ENCODE data around the gene ANKDD1B. TPM values are rescaled to one million over a fixed set of nuclear protein-coding genes. Genes with fewer than 3 reads are reported as not detected.
"Not testable (repeated sequence)": the region's sequence is repeated elsewhere in the genome, so short reads cannot be mapped to it uniquely, and the experiment has no call there.

ANKDD1B gene
- total RNA-seq, 1 experiment from 2014 or later, result 0.84 TPM

DNA sequence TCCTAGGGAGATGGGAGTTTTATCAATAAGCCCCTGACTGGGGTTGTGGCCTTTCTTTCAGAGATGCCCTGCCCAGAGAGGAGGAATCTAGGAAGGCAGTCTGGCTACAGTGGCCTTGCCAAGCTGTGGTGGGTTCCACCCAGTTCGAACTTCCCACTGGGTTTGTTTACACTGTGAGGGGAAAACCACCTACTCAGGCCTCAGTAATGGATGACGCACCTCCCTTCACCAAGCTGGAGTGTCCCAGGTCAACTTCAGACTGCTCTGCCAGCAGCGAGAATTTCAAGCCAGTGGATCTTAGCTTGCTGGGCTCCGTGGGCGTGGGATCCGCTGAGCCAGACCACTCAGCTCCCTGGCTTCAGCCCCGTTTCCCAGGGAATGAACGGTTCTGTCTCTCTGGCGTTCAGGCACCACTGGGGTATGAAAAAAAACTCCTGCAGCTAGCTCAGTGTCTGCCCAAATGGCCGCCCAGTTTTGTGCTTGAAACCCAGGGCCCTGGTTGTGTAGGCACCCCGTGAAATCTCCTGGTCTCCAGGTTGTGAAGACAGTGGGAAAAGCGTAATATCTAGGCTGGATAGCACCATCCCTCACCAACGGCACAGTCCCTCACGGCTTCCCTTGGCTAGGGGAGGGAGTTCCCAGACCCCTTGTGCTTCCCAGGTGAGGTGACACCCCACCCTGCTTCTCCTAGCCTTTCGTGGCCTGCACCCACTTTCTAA lies 45.1 kb upstream of the ANKDD1B start:
- peak; percentile 54 for DNase-seq (ENCODE audit: low read depth, low spot score)
- BruUV-seq (replicated peaks); H3K9me2 ChIP-seq (ENCODE audit: insufficient read depth); H3K9me3 ChIP-seq (ENCODE audit: control insufficient read depth in 1 of 2, insufficient read depth in 1 of 2, low read depth in 1 of 2, low read length in 2 of 2); H4K20me1 ChIP-seq (ENCODE audit: insufficient read depth); H3K79me2 ChIP-seq (ENCODE audit: insufficient read depth, low read length); H3K27me3 ChIP-seq (ENCODE audit: insufficient read depth, low read length); POLR2A ChIA-PET; H2AFZ ChIP-seq (ENCODE audit: low read depth, low read length, poor library complexity, severe bottlenecking); RAD21 ChIA-PET (ENCODE audit: low non-redundant PET in 1 of 2, low total read pairs in 2 of 2, uncharacterized antibody in 2 of 2, unreplicated experiment in 2 of 2); CTCF ChIA-PET; H3K36me3 ChIP-seq (ENCODE audit: control insufficient read depth in 1 of 2, insufficient read depth in 2 of 2, low read length in 2 of 2): not testable (repeated sequence)
- peak overlapping the region; percentile 83 for H3K4me2 ChIP-seq (ENCODE audit: low read length)
- TF ChIP-seq JUND (IDR thresholded peaks at IDR 0.05), result peak; percentile 66
- TF ChIP-seq FOSL1 (IDR thresholded peaks at IDR 0.05; ENCODE audit: low read depth), result peak; percentile 65
- TF ChIP-seq SP1 (IDR thresholded peaks at IDR 0.05; ENCODE audit: low read depth), result peak; percentile 52; the same call in 1 of the 2 replicates
- peak; percentile 48; the same call in 1 of the 2 replicates for TF ChIP-seq CBX3 (IDR thresholded peaks at IDR 0.05; ENCODE audit: low read depth)
- TF ChIP-seq EGR1 (IDR thresholded peaks at IDR 0.05; ENCODE audit: low read depth), result peak; percentile 61
- H3K4me3 ChIP-seq (replicated peaks in 1 of 2; ENCODE audit: low read depth in 1 of 2, low read length in 2 of 2), result peak overlapping the region; percentile 33 to 51
- H3K4me1 ChIP-seq (ENCODE audit: control insufficient read depth in 1 of 2, insufficient read depth in 2 of 2, low read length in 2 of 2), result peaks cover 29 to 38% of the 10 kb centered on the region in 2 experiments
- peak overlapping the region; percentile 80 for H3K27ac ChIP-seq (ENCODE audit: low read depth, low read length)
- intact Hi-C loops (cut with micrococcal nuclease), result loop anchor here (5.0 kb wide), 1 partner anchor 54 kb away; the partner anchor contains the start of genes CERT1 and POLK
- ATAC-seq, result peak; percentile 82
- H3K9ac ChIP-seq (ENCODE audit: low read length), result peak overlapping the region; percentile 61

DNA sequence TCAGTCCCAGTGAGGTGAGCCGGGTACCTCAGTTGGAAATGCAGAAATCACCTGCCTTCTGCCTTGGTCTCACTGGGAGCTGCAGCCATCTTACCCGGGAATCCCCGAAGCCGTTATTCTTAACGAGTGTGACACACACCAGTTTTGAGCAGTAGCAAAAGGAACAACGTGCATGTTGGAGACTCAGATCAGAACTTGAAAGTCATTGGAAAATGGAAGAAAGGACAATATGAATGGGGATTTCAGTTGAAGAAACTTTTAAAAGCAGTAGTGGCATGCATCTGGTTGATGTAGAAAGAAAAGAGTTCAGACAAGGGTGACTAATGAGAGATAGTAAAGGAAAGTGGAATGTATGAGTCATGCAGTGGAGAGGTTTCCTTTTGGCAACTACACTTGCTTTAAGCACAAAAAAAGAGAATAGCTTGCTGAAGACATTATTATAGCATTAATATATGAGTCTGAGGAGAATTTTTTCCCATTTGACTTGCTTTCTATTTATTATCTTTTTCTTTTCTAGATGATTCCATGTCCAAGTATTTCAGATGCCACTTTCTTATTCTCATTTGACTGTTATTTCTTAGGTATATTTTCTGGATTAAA lies 44.4 kb upstream of the ANKDD1B start:
- H3K9me3 ChIP-seq (ENCODE audit: control insufficient read depth in 1 of 2, insufficient read depth in 1 of 2, low read depth in 1 of 2, low read length in 2 of 2), result no peaks in the 10 kb centered on the region
- DNase-seq (ENCODE audit: low read depth, low spot score) (peak; percentile 80), ATAC-seq (peak; percentile 67)
- CTCF ChIA-PET, result interaction anchor here (0.8 kb wide), 1 partner anchor 8 kb away, joined by 3 read pairs; no protein-coding TSS in a partner anchor
- TF ChIP-seq JUND (IDR thresholded peaks at IDR 0.05), result peak; percentile 90
- TF ChIP-seq, protein P1, sequence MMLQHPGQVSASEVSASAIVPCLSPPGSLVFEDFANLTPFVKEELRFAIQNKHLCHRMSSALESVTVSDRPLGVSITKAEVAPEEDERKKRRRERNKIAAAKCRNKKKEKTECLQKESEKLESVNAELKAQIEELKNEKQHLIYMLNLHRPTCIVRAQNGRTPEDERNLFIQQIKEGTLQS (IDR thresholded peaks at IDR 0.05), result no peak
- 0 out of 2 replicates have a peak, but pooled peaks have one; percentile 5 for TF ChIP-seq RAD21 (IDR thresholded peaks at IDR 0.05; ENCODE audit: low read depth)
- TF ChIP-seq CBX3 (IDR thresholded peaks at IDR 0.05; ENCODE audit: low read depth), result 0 out of 2 replicates have a peak, but pooled peaks have one; percentile 58
- no peak; the same call in 1 of the 2 replicates for TF ChIP-seq SRF (IDR thresholded peaks at IDR 0.05; ENCODE audit: low read depth)
- TF ChIP-seq ZFX (IDR thresholded peaks at IDR 0.05), result no peak
- TF ChIP-seq FOSL1 (IDR thresholded peaks at IDR 0.05; ENCODE audit: low read depth), result peak; percentile 95
- TF ChIP-seq, protein P2, sequence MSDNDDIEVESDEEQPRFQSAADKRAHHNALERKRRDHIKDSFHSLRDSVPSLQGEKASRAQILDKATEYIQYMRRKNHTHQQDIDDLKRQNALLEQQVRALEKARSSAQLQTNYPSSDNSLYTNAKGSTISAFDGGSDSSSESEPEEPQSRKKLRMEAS (IDR thresholded peaks at IDR 0.05), result 0 out of 2 replicates have a peak, but pooled peaks have one; percentile 17
- TF ChIP-seq EZH2 (IDR thresholded peaks at IDR 0.05), result no peak
- TF ChIP-seq ZNF274 (IDR thresholded peaks at IDR 0.05; ENCODE audit: low read depth, low read length), result no peak
- TF ChIP-seq SP1 (IDR thresholded peaks at IDR 0.05; ENCODE audit: low read depth), result peak; percentile 75
- TF ChIP-seq POLR2AphosphoS5 (IDR thresholded peaks at IDR 0.05; ENCODE audit: low read depth, low read length), result no peak; the same call in 1 of the 2 replicates
- peak; percentile 56 for TF ChIP-seq CEBPB (IDR thresholded peaks at IDR 0.05; ENCODE audit: low read depth)
- no peak for TF ChIP-seq ELF1 (IDR thresholded peaks at IDR 0.05; ENCODE audit: borderline replicate concordance, low read depth)
- peak overlapping the region; percentile 61 for H3K9ac ChIP-seq (ENCODE audit: low read length)
- H2AFZ ChIP-seq (ENCODE audit: low read depth, low read length, poor library complexity, severe bottlenecking), result no peak overlapping the region
- no peaks in the 10 kb centered on the region for H3K27me3 ChIP-seq (ENCODE audit: insufficient read depth, low read length)
- H3K4me1 ChIP-seq (ENCODE audit: control insufficient read depth in 1 of 2, insufficient read depth in 2 of 2, low read length in 2 of 2), result peaks cover 29 to 38% of the 10 kb centered on the region in 2 experiments
- no TSS peak for BruUV-seq (replicated peaks)
- peak overlapping the region; percentile 83 for H3K4me2 ChIP-seq (ENCODE audit: low read length)
- intact Hi-C loops (cut with micrococcal nuclease), result loop anchor here (5.0 kb wide), 1 partner anchor 55 kb away; the partner anchor contains the start of genes CERT1 and POLK
- POLR2A ChIA-PET, result no interaction called here
- RAD21 ChIA-PET (ENCODE audit: low non-redundant PET in 1 of 2, low total read pairs in 2 of 2, uncharacterized antibody in 2 of 2, unreplicated experiment in 2 of 2), result no interaction called here
- H3K36me3 ChIP-seq (ENCODE audit: control insufficient read depth in 1 of 2, insufficient read depth in 2 of 2, low read length in 2 of 2), result no peaks in the 10 kb centered on the region
- no peaks in the 10 kb centered on the region; the same call in 1 of the 2 replicates for H3K79me2 ChIP-seq (ENCODE audit: insufficient read depth, low read length)
- H3K27ac ChIP-seq (ENCODE audit: low read depth, low read length), result peak overlapping the region; percentile 80
- H3K4me3 ChIP-seq (replicated peaks in 1 of 2; ENCODE audit: low read depth in 1 of 2, low read length in 2 of 2), result peak overlapping the region; percentile 33 to 51
- H4K20me1 ChIP-seq (ENCODE audit: insufficient read depth), result no peaks in the 10 kb centered on the region
- H3K9me2 ChIP-seq (ENCODE audit: insufficient read depth), result no peaks in the 10 kb centered on the region

All from HCT116 (cell line).